HPDE6-E6E7 (cell line): Measurements from ENCODE around the gene NSUN7.
"Not testable (repeated sequence)": the region's sequence is repeated elsewhere in the genome, so short reads cannot be mapped to it uniquely, and the experiment has no call there.

Source experiments
- DNase-seq: peaks from one replicate; pipeline ENCODE4 v3.0.0; 2011; ENCODE audit warnings: missing footprints; ENCODE audit errors: extremely low spot score

Gene NSUN7

GRCh38 chr4:40812856-40813255 is 63.1 kb downstream of the NSUN7 start:
- DNase-seq: no peak

GRCh38 chr4:40817157-40817556 is 67.4 kb downstream of the NSUN7 start:
- not testable (repeated sequence) for DNase-seq

DNA sequence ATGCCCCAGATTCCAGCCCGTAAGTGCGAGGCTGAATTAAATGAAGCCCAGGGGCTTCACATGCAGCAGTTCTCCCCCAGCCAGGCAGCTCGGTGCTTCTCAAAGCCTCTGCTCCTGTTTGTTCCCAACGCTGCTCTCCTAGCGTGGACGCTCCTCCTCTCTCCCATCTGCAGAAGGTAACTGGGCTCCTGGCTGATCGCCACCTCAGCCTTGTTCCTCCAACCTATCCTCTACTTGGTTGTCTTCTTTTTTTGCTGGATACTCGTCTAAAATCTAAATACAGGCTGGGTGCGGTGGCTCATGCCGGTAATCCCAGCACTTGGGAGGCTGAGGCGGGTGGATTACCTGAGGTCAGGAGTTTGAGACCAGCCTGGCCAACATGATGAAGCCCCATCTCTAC is 70.3 kb downstream of the NSUN7 start:
- no peak for DNase-seq

GRCh38 chr4:40822420-40823166 is 72.8 kb downstream of the NSUN7 start:
- no peak for DNase-seq

DNA sequence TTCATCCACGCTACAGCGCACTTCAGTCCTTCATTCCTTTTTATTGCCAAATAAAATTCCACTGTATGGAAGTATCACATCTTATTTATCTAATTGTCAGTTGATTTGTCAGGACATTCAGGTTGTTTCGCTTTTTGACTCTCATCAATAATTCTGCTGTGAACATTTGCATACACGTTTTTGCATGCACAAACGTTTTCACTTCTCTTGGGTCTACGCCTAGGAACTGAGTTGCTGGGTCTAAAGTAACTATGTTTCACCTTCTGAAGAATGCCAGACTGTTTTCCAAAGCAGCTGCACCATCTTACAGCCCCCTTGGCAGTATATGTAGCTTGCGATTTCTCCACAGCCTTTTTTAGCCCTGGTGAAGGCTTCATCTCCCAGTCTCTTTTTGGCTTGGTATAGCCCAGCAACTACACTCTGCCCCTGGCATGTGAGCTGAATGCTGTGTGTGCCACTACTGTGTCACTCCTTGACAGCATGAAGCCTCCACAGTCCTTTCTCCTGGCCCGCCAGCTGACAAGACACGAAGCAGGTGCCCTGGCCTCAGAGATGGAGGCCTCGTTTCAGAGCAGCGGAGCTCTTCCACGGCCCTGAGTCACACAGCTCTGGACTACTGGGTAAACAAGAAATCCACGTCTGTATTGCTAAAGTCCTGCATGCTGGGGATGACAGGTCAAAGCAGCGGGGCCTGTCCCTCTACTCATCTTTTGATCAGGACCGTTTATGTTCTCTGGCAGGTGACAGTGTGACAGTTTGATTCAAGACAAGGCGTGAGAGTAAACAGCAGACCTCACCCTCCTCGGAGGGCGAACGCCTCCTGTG is 75.5 kb downstream of the NSUN7 start:
- DNase-seq: no peak

DNA sequence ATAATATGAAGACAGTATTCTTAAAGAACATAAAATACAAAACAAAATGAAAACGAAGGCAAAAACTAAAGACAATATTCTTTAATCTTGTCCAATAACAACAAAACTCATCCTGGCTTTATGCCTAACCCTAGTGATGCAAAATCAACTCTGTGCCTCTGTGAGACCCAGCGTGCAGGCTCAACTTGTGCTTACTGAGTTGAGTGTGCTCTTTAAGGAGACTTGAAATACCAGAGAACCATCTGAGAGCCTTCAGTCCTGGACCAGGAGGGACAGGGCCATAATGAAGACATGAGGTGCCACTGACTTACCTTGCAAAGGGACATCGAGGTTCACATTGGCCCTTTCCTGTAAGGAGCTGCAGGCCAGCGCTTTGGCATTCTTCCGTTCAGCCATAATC is 77.1 kb downstream of the NSUN7 start:
- no peak for DNase-seq

DNA sequence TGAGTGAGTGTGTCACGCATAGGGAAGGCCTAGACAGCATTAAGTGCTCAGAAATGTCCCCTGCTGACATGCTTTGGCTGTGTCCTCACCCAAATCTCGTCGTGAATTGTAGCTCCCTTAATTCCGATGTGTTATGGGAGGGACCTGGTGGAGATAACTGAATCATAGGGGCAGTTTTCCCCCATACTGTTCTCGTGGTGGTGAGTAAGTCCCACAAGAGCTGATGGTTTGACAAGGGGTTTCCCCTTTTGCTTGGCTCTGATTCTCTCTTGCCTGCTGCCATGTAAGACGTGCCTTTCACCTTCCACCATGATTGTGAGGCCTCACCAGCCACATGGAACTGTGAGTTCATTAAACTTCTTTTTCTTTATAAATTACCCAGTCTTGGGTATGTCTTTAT is 78.0 kb downstream of the NSUN7 start:
- DNase-seq: no peak

DNA sequence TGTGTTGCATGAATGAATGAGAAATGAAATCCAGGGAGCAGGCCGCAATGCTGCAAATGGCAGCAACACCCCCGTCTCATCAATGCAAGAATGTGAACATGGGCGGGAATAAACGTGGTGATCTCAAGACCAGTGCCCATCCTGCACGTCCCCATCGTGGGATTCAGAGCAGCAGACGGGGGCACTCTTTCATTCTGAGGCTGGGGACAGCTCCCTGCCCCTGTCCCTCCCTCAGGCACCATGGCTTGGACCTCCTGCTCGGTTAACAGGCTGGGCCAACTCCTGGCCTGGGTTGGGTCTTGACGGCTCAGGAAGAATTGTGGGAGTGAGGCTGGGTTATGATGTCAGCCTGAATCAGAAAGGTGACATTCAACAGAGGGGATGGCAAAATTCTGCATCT is 78.9 kb downstream of the NSUN7 start:
- no peak for DNase-seq

DNA sequence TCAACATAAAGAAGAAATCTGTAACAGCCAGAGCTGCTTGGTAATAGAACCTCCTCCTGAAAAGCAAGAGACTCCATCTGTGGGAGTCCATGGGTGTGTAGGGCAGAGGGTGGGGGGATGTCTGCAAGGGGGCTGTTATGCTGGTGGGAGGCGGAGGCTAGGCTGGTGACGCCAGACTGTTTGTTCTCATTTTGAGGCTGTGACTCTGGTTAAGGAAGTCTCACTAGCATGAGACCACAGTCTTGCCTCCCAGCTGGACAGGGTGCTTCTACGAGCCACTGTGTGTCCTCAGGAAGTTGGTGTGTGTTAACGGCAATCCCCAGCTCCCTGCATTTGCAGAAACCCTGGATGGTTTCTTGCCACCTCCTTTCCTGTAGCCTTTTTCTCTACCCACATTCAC is 79.8 kb downstream of the NSUN7 start:
- no peak for DNase-seq

- DNase-seq: no peak
Observed at GRCh38 chr4:40831146-40831907, 81.6 kb downstream of the NSUN7 start.

DNA sequence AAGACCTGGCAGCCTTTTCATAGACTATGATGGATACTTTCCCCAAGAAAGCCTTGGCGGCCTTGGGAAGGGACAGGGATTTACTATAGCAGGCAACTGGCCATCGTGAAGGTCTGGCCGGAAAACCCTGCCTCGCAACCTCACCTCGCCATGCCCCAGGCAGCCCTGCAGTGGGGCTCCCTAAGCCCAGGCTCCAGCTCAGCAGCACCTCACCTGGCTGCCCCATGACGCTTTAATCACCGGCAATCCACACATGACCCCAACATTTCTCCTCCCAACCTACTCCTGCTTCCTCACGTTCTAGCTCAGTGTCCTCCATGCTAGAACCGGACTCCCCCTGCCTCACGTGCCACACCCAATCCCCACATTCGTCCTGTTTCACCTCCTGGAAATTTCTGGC is 82.4 kb downstream of the NSUN7 start:
- no peak for DNase-seq

GRCh38 chr4:40833212-40833611 is 83.5 kb downstream of the NSUN7 start:
- no peak for DNase-seq

DNA sequence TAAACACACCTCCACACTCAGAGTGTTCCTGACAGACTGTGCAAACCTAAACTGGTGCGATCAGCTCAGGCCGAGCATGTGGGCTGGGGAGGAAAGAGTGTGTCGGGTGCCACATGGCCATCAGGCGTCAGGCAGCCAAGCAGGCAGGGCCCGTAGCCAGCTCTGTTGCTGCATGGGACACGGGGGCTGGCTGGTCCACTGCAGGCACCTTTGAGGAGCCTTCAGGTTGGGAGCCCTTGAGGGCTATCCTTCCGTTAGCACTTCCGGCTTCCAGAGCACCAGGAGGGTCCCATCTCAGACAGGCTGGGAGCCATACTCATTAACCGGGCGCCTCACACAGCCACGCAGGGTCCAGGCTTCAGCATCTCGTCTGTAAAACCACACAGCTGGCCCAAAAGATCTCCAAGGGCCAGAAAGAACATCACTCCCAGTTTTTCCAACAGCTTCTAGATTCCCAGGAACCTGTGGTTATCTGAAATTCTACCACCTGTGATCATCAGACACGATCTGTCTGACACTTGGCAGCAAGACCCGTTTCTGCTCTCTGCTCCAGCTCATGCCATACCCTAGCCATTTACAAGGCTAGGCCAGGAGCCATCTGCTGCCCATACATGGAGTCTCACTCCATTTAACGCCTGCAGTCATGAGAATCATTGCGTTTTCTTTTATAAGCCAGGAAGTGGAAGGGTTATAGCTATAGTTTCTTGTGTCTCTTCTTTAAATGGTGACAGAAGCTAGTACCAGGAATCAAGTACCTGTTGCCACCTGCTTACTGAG is 87.5 kb downstream of the NSUN7 start:
- no peak for DNase-seq

DNA sequence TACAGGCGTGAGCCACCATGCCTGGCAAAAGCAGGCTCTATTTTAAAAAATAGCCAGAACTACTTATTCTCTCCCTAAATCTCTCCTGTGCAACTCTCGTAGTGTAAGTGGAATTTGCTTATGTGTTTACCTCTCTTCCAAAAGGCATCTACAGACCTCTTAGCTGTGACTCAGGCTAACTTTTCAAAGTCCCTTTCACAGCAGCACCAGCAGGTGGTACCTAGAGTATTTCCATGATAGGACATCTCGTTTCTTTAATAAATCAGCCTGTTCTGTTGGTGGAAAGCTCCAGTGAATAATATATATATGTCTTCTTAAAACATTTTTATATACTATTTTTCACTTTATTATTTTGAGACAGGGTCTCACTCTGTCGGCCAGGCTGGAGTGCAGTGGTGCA is 89.0 kb downstream of the NSUN7 start:
- no peak for DNase-seq

- no peak for DNase-seq
Observed at GRCh38 chr4:40840255-40840984, 90.7 kb downstream of the NSUN7 start.

GRCh38 chr4:40840985-40841571 is 91.3 kb downstream of the NSUN7 start:
- DNase-seq: peak; percentile 72

DNA sequence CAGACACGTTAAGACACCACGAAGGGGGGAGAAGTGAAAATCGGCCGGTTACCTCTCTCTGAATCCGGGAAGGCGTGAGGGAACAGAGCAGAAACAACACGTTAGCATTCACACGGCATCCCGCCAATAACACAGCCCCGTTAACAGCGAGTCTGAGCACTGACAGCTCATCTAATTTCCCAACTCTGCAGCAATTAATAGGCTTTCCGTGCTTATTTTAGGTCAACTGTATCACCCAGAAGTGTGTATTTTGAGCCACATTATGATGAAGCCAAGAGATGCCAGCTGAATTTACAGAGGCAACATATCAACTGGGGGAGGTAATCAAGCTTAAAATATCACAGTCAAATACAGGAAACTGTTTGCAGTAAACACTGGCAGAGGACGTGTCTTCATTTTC is 92.6 kb downstream of the NSUN7 start:
- DNase-seq: no peak

- DNase-seq: no peak
Observed at GRCh38 chr4:40842725-40843423, 93.1 kb downstream of the NSUN7 start.

- no peak for DNase-seq
Observed at GRCh38 chr4:40843696-40844095, 93.9 kb downstream of the NSUN7 start.

- DNase-seq: no peak
Observed at GRCh38 chr4:40844261-40844660, 94.5 kb downstream of the NSUN7 start.
